Peyer's patch (tissue), 4 donors: ENCODE results near the gene NFAM1. TPM values are rescaled to one million over a fixed set of nuclear protein-coding genes. Genes with fewer than 3 reads are reported as not detected.

Experiments
- DNase-seq, 3 donors: peaks; one replicate each; pipeline ENCODE4 v3.0.0-alpha.2; 2017 to 2019
- H3K27ac ChIP-seq, 4 donors: fragments of 200-600 bp; sonication (generic); one replicate each; pipeline ENCODE4 v1.5.1; 2016 to 2019
- H3K27me3 ChIP-seq, 2 donors: fragments of 200-600 bp; sonication (generic); one replicate each; pipeline ENCODE4 v1.5.1; 2019
- H3K36me3 ChIP-seq, 3 donors: fragments of 200-600 bp; sonication (generic); one replicate each; pipeline ENCODE4 v1.5.1; 2016 to 2019
- H3K4me1 ChIP-seq, 4 donors: fragments of 200-600 bp; sonication (generic); one replicate each; pipeline ENCODE4 v1.5.1; 2016 to 2019
- H3K4me3 ChIP-seq, 4 donors: fragments of 200-600 bp; sonication (generic); 1 replicate in 3 of 4; 2 replicates in 1 of 4; pipeline ENCODE4 v1.5.1; 2016 to 2019; ENCODE audit warnings: mild to moderate bottlenecking in 1 of 4
- H3K9me3 ChIP-seq, 4 donors: fragments of 200-600 bp; sonication (generic); one replicate each; pipeline ENCODE4 v1.5.1; 2016 to 2019; ENCODE audit warnings: mild to moderate bottlenecking in 1 of 4
- POLR2A ChIP-seq, 2 donors: fragments of 450-650 bp; IDR thresholded peaks; one replicate each; pipeline ENCODE4 v1.5.1; 2017; ENCODE audit warnings: antibody characterized with exemption in 2 of 2, mild to moderate bottlenecking in 2 of 2, moderate library complexity in 2 of 2
- total RNA-seq, 4 donors: library from RNA; depleted of rRNA; stranded (reverse); fragments of >200 nt; gene quantifications; one replicate each; pipeline ENCODE4 v1.1.0, GENCODE V29; 2016
- TF ChIP-seq, protein P1 (sequence below), 6 experiments: fragments of 450-650 bp in 4 of 6; fragments of 200-600 bp in 2 of 6; sonication (generic) in 1 of 6; IDR thresholded peaks; one replicate each; pipeline ENCODE4 v1.5.1; 2017 to 2019; ENCODE audit warnings: antibody characterized with exemption in 6 of 6, mild to moderate bottlenecking in 3 of 6, moderate library complexity in 1 of 6

The NFAM1 gene
- total RNA-seq, 4 donors from 2014 or later: 0.35 to 2.4 (median 1.0) TPM

DNA sequence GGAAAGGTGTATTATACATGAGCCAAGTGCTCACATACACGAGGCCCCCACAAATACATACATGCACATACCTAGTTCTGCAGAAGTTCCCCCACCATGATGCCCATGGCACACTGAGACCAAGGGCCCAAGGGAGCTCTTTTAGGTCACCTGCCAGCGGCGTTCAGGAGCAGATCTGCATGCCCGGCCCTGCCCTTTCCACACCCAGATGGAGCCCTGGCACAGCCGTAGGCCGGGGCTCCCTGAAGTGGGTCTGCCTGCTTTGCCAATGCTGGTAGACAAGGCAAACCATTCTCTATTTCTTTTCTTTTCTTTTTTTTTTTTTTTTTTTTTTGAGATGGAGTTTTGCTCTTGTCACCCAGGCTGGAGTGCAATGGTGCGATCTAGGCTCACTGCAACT lies 21.5 kb downstream of the NFAM1 start:
- Histone ChIP-seq H3K27me3 (no peaks in the 10 kb centered on the region), H3K36me3 (no peaks in the 10 kb centered on the region), H3K4me1 (no peaks in the 10 kb centered on the region), H3K4me3 (no peak overlapping the region), H3K27ac (no peak overlapping the region), H3K9me3 (no peaks in the 10 kb centered on the region)
- no peak for DNase-seq
- no peak for TF ChIP-seq POLR2A (IDR thresholded peaks at IDR 0.05)
- TF ChIP-seq, protein P1, sequence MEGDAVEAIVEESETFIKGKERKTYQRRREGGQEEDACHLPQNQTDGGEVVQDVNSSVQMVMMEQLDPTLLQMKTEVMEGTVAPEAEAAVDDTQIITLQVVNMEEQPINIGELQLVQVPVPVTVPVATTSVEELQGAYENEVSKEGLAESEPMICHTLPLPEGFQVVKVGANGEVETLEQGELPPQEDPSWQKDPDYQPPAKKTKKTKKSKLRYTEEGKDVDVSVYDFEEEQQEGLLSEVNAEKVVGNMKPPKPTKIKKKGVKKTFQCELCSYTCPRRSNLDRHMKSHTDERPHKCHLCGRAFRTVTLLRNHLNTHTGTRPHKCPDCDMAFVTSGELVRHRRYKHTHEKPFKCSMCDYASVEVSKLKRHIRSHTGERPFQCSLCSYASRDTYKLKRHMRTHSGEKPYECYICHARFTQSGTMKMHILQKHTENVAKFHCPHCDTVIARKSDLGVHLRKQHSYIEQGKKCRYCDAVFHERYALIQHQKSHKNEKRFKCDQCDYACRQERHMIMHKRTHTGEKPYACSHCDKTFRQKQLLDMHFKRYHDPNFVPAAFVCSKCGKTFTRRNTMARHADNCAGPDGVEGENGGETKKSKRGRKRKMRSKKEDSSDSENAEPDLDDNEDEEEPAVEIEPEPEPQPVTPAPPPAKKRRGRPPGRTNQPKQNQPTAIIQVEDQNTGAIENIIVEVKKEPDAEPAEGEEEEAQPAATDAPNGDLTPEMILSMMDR (IDR thresholded peaks at IDR 0.05): no peak

DNA sequence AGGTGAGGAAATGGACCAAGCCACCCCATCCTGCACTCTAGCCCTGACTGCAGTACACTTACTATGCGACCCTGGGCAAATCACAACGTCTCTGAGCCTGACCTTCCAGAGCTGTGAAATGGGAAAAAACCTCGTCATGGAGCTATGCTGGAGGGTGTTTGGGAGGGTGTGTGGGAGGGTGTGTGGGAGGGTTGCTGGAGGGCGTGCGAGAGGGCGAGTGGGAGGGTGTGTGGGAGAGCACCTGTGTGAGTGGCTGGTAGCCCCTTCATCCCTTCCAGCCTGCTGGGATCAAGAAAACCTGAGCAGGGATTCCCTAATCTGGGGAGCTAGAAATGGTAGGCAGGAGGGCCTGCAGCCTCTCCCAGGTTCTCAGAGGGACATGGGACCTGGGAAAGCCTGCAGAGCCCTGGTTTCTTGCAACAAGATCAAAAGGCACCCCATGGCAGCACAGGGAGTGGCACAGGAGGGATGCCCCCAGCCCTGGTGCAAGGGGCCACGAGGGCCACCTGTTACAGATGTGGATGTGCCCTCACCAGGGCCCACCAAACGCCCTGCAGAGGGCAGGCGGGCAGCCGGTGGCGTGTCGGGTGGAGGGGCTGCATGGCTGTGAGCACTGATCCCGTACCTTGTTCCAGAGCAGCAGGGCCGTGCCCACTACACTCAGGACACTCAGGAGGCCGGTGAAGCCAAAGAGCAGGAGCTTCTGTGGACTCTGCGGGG lies 23.2 kb downstream of the NFAM1 start:
- no peak for DNase-seq
- Histone ChIP-seq H3K27ac (no peak overlapping the region), H3K36me3 (no peaks in the 10 kb centered on the region), H3K9me3 (no peaks in the 10 kb centered on the region), H3K4me3 (no peak overlapping the region), H3K27me3 (no peaks in the 10 kb centered on the region), H3K4me1 (no peaks in the 10 kb centered on the region)
- TF ChIP-seq, protein P1 (IDR thresholded peaks at IDR 0.05): no peak
- TF ChIP-seq POLR2A (IDR thresholded peaks at IDR 0.05): no peak

DNA sequence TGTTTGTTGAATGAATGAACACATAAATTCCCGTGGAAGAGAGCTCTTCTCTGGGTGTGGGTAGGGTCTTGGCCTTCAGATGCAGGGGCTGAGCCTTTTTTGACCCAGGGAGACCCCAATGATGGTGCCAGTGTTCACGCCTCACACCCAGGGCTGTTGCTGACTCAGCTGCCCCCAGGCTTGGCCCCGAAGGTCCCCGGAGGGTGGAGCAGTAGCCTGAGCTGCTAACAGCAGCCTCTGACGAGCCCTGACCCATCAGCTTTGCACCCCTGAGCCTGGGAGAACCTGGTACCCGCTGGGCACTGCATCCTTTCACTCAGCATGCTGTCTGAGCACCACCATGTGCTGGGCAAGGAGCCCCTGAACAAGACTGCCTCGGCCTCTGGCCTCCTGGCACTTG lies 23.9 kb downstream of the NFAM1 start:
- no peak for TF ChIP-seq POLR2A (IDR thresholded peaks at IDR 0.05)
- TF ChIP-seq, protein P1 (IDR thresholded peaks at IDR 0.05): no peak
- Histone ChIP-seq H3K4me1 (no peaks in the 10 kb centered on the region), H3K36me3 (no peaks in the 10 kb centered on the region), H3K27ac (no peak overlapping the region), H3K4me3 (no peak overlapping the region), H3K9me3 (no peaks in the 10 kb centered on the region), H3K27me3 (no peaks in the 10 kb centered on the region)
- no peak for DNase-seq

DNA sequence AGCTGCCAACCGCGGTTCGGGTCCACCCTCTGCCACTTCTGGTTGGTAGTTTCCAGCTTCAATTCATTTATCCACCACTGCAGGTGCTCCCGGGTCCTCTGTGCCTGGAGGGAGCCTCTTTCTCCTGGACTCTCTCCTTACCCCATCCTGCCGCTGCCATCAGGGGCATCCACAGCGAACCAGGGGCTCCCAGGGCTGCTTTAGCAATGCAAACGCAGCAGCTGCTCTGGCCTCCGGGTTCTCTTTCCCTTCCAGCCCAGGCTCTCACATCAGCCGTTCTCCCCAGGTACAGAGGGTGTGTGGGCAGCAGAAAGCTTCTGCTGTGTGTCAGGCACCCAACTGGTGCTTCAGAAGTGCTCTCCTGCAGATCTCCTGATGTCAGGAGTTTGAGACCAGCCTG lies 27.9 kb downstream of the NFAM1 start:
- H3K9me3 ChIP-seq: no peaks in the 10 kb centered on the region
- peaks cover 0 to 6% (median 0%) of the 10 kb centered on the region in 4 donors for H3K4me1 ChIP-seq
- no peaks in the 10 kb centered on the region for H3K27me3 ChIP-seq
- no peak overlapping the region for H3K27ac ChIP-seq
- DNase-seq: no peak
- TF ChIP-seq, protein P1 (IDR thresholded peaks at IDR 0.05): no peak
- TF ChIP-seq POLR2A (IDR thresholded peaks at IDR 0.05): no peak
- H3K36me3 ChIP-seq: no peaks in the 10 kb centered on the region
- no peak overlapping the region for H3K4me3 ChIP-seq

DNA sequence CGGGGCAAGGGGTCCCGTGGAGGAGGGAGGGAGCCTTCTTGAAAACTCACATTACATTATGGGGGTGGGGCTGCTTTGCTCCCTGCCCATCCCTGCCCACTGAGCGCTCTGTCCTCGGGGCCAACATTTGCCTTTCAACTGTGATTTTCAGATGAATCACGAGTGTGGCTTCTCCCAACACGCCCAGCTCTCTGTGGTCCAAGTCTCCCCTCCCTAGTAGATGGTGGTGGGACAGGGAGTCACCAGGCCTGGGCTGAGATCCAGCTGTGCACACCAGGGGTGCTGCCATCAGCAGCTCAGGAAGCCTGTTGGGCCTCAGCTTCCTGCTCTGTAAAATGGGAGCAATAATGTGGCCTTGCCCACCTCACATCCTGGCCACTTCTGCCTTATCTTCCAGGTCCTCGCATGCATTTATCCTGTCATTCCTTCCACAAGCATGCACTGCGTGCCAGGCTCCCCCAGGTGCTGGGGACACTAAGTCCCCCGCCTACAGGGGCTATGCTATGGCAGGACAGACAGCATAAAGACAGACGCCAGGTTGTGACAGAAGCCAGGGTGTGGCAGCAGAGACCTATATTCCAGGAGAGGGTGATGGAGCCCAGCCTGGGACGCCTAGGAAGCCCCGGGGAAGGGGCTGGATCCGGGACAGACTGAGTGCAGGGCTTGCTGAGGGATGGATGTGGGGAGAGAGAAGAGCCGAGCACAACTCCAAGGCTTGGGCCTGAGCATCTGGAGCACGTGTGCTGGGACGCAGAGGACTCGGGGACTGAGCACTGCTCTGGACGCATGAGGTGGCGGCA lies 30.5 kb downstream of the NFAM1 start:
- TF ChIP-seq POLR2A (IDR thresholded peaks at IDR 0.05): no peak
- TF ChIP-seq, protein P1 (IDR thresholded peaks at IDR 0.05): no peak
- H3K27ac ChIP-seq: no peak overlapping the region
- no peaks in the 10 kb centered on the region for H3K9me3 ChIP-seq
- DNase-seq: no peak
- peaks cover 0 to 11% (median 4%) of the 10 kb centered on the region in 4 donors for H3K4me1 ChIP-seq
- no peak overlapping the region for H3K4me3 ChIP-seq
- no peaks in the 10 kb centered on the region for H3K27me3 ChIP-seq
- H3K36me3 ChIP-seq: no peaks in the 10 kb centered on the region
